ENCODE measurements around the gene NSG1. TPM values are rescaled to one million over a fixed set of nuclear protein-coding genes. Genes with fewer than 3 reads are reported as not detected.

The NSG1 gene
- total RNA-seq, 2 experiments from 2014 or later, result 1.9 to 2.1 TPM

- Mint-ChIP-seq H3K27me3 (ENCODE audit: low read depth) (no peaks in the 10 kb centered on the region), H3K36me3 (ENCODE audit: low read depth) (no peaks in the 10 kb centered on the region), H3K27ac (no peak overlapping the region), H3K4me3 (no peak overlapping the region), H3K4me1 (ENCODE audit: low read depth) (no peaks in the 10 kb centered on the region), H3K9me3 (no peaks in the 10 kb centered on the region)
- CTCF ChIA-PET, result interaction anchor here (0.6 to 1.6 kb wide), 2 partner anchors 24 to 332 kb away, joined by 3 to 4 read pairs; no protein-coding TSS in a partner anchor
- intact Hi-C loops (cut with micrococcal nuclease), result no loop called here
- no peak for DNase-seq
These were observed 19.8 kb downstream of the NSG1 start for GRCh38 chr4:4406455-4407298.

GRCh38 chr4:4407299-4408131 is 20.6 kb downstream of the NSG1 start:
- no peak for DNase-seq
- H3K9me3 Mint-ChIP-seq, result no peaks in the 10 kb centered on the region
- no peak overlapping the region for H3K27ac Mint-ChIP-seq
- CTCF ChIA-PET, result interaction anchor here (0.6 to 1.6 kb wide), 2 partner anchors 23 to 156 kb away, joined by 3 to 5 read pairs; no protein-coding TSS in a partner anchor
- H3K27me3 Mint-ChIP-seq (ENCODE audit: low read depth), result no peaks in the 10 kb centered on the region
- H3K4me3 Mint-ChIP-seq, result no peak overlapping the region
- H3K4me1 Mint-ChIP-seq (ENCODE audit: low read depth), result no peaks in the 10 kb centered on the region
- intact Hi-C loops (cut with micrococcal nuclease), result no loop called here
- H3K36me3 Mint-ChIP-seq (ENCODE audit: low read depth), result no peaks in the 10 kb centered on the region

GRCh38 chr4:4408132-4408523 is 21.2 kb downstream of the NSG1 start:
- CTCF ChIA-PET, result interaction anchor here (0.6 to 1.6 kb wide), 2 partner anchors 22 to 156 kb away, joined by 3 to 5 read pairs; no protein-coding TSS in a partner anchor
- H3K36me3 Mint-ChIP-seq (ENCODE audit: low read depth), result no peaks in the 10 kb centered on the region
- intact Hi-C loops (cut with micrococcal nuclease), result no loop called here
- no peak for DNase-seq
- no peak overlapping the region for H3K4me3 Mint-ChIP-seq
- H3K27me3 Mint-ChIP-seq (ENCODE audit: low read depth), result no peaks in the 10 kb centered on the region
- H3K27ac Mint-ChIP-seq, result no peak overlapping the region
- no peaks in the 10 kb centered on the region for H3K9me3 Mint-ChIP-seq
- H3K4me1 Mint-ChIP-seq (ENCODE audit: low read depth), result no peaks in the 10 kb centered on the region

GRCh38 chr4:4408576-4409335 is 21.9 kb downstream of the NSG1 start:
- H3K4me3 Mint-ChIP-seq, result no peak overlapping the region
- no peak for DNase-seq
- H3K36me3 Mint-ChIP-seq (ENCODE audit: low read depth), result no peaks in the 10 kb centered on the region
- intact Hi-C loops (cut with micrococcal nuclease), result no loop called here
- H3K4me1 Mint-ChIP-seq (ENCODE audit: low read depth), result no peaks in the 10 kb centered on the region
- no peak overlapping the region for H3K27ac Mint-ChIP-seq
- H3K27me3 Mint-ChIP-seq (ENCODE audit: low read depth), result no peaks in the 10 kb centered on the region
- CTCF ChIA-PET, result interaction anchor here (1.6 kb wide), 1 partner anchor 22 kb away, joined by 3 read pairs; no protein-coding TSS in a partner anchor
- no peaks in the 10 kb centered on the region for H3K9me3 Mint-ChIP-seq

- CTCF ChIA-PET, result no interaction called here
- Mint-ChIP-seq H3K4me3 (no peak overlapping the region), H3K9me3 (no peaks in the 10 kb centered on the region), H3K27ac (no peak overlapping the region), H3K4me1 (ENCODE audit: low read depth) (no peaks in the 10 kb centered on the region), H3K27me3 (ENCODE audit: low read depth) (no peaks in the 10 kb centered on the region), H3K36me3 (ENCODE audit: low read depth) (peaks cover under 1% of the 10 kb centered on the region)
- intact Hi-C loops (cut with micrococcal nuclease), result no loop called here
- no peak for DNase-seq
These were observed 22.7 kb downstream of the NSG1 start for GRCh38 chr4:4409416-4410115.

GRCh38 chr4:4410271-4410670 is 23.4 kb downstream of the NSG1 start:
- H3K36me3 Mint-ChIP-seq (ENCODE audit: low read depth), result peaks cover 1% of the 10 kb centered on the region
- no peaks in the 10 kb centered on the region for H3K9me3 Mint-ChIP-seq
- H3K27me3 Mint-ChIP-seq (ENCODE audit: low read depth), result no peaks in the 10 kb centered on the region
- CTCF ChIA-PET, result no interaction called here
- no peak overlapping the region for H3K4me3 Mint-ChIP-seq
- H3K4me1 Mint-ChIP-seq (ENCODE audit: low read depth), result no peaks in the 10 kb centered on the region
- intact Hi-C loops (cut with micrococcal nuclease), result no loop called here
- DNase-seq, result no peak
- no peak overlapping the region for H3K27ac Mint-ChIP-seq

- Mint-ChIP-seq H3K27me3 (ENCODE audit: low read depth) (no peaks in the 10 kb centered on the region), H3K4me1 (ENCODE audit: low read depth) (no peaks in the 10 kb centered on the region), H3K36me3 (ENCODE audit: low read depth) (peaks cover 11% of the 10 kb centered on the region), H3K9me3 (no peaks in the 10 kb centered on the region), H3K27ac (no peak overlapping the region), H3K4me3 (no peak overlapping the region)
- CTCF ChIA-PET, result interaction anchor here (0.8 to 1.0 kb wide), 2 partner anchors 28 to 57 kb away, joined by 3 read pairs; no protein-coding TSS in a partner anchor
- no peak for DNase-seq
- intact Hi-C loops (cut with micrococcal nuclease), result no loop called here
These were observed 25.0 kb downstream of the NSG1 start for GRCh38 chr4:4411906-4412305.

GRCh38 chr4:4412641-4413372 is 25.9 kb downstream of the NSG1 start:
- Mint-ChIP-seq H3K4me3 (no peak overlapping the region), H3K36me3 (ENCODE audit: low read depth) (peaks cover 14% of the 10 kb centered on the region), H3K27me3 (ENCODE audit: low read depth) (no peaks in the 10 kb centered on the region), H3K9me3 (no peaks in the 10 kb centered on the region), H3K4me1 (ENCODE audit: low read depth) (peaks cover 6% of the 10 kb centered on the region), H3K27ac (no peak overlapping the region)
- CTCF ChIA-PET, result interaction anchor here (0.6 kb wide), 1 partner anchor 31 kb away, joined by 3 read pairs; no protein-coding TSS in a partner anchor
- DNase-seq, result no peak
- intact Hi-C loops (cut with micrococcal nuclease), result no loop called here

- no peak for DNase-seq
- Mint-ChIP-seq H3K36me3 (ENCODE audit: low read depth) (peaks cover 16% of the 10 kb centered on the region), H3K4me1 (ENCODE audit: low read depth) (peaks cover 11% of the 10 kb centered on the region), H3K9me3 (no peaks in the 10 kb centered on the region), H3K27me3 (ENCODE audit: low read depth) (no peaks in the 10 kb centered on the region), H3K4me3 (no peak overlapping the region), H3K27ac (no peak overlapping the region)
- CTCF ChIA-PET, result interaction anchor here (0.6 kb wide), 1 partner anchor 30 kb away, joined by 3 read pairs; no protein-coding TSS in a partner anchor
- intact Hi-C loops (cut with micrococcal nuclease), result no loop called here
These were observed 26.4 kb downstream of the NSG1 start for GRCh38 chr4:4413373-4413725.

GRCh38 chr4:4413806-4414205 is 26.9 kb downstream of the NSG1 start:
- DNase-seq, result no peak
- Mint-ChIP-seq H3K4me3 (no peak overlapping the region), H3K36me3 (ENCODE audit: low read depth) (peaks cover 20% of the 10 kb centered on the region), H3K27ac (no peak overlapping the region), H3K9me3 (no peaks in the 10 kb centered on the region), H3K27me3 (ENCODE audit: low read depth) (no peaks in the 10 kb centered on the region), H3K4me1 (ENCODE audit: low read depth) (peaks cover 16% of the 10 kb centered on the region)
- intact Hi-C loops (cut with micrococcal nuclease), result no loop called here
- CTCF ChIA-PET, result interaction anchor here (0.6 kb wide), 1 partner anchor 30 kb away, joined by 3 read pairs; no protein-coding TSS in a partner anchor

- DNase-seq, result no peak
- Mint-ChIP-seq H3K9me3 (no peaks in the 10 kb centered on the region), H3K4me1 (ENCODE audit: low read depth) (peaks cover 26% of the 10 kb centered on the region), H3K4me3 (no peak overlapping the region), H3K27ac (no peak overlapping the region), H3K36me3 (ENCODE audit: low read depth) (peaks cover 30% of the 10 kb centered on the region), H3K27me3 (ENCODE audit: low read depth) (no peaks in the 10 kb centered on the region)
- CTCF ChIA-PET, result no interaction called here
- intact Hi-C loops (cut with micrococcal nuclease), result no loop called here
These were observed 28.4 kb downstream of the NSG1 start for GRCh38 chr4:4415107-4415805.
